HG02798 (cell line): ENCODE data around the gene FAM114A1.

Source experiments
- ATAC-seq: cut with Tn5 transposase; IDR thresholded peaks from one replicate; pipeline ENCODE4 v1.9.1; 2021; ENCODE audit warnings: mild to moderate bottlenecking; ENCODE audit not compliant: unreplicated experiment, poor library complexity

The FAM114A1 gene

DNA sequence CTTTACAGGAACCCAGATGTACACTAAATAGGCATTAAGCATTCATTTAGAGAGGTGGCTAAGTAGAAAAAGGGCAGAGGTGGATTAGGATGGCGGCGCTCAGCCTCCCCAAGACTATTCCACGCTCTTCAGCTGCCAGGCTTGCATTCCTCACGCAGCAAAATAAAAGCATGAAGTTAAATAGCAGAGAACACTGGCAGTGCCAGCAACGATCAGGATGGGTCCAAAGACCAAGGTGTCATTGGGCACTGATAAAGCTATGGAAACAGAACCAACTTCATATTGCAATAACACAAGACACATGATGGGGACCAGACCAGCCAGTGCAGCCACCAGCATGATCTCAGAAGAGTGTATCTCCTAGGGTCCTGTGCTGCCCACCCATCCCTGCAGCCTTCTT, 122.6 kb downstream of the FAM114A1 start:
- no peak for ATAC-seq

DNA sequence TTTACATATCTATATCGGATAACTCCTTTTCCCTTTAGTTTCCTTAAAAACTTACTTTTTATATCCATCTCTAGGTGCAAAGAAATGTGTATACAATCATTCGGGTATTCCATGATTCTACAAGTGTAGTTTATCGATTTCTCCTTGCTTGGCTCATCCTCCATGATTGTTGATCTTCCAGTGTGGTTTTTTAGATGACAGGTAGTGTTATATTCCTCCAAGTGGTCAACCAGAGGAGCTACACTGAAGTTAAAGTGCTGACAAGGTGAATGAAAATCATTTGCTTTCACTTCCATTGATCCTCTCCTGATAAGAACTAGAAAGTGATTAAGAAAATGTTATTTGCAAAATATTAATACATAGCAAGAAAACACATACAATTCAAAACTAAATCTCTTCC, 126.1 kb downstream of the FAM114A1 start:
- ATAC-seq, result no peak

DNA sequence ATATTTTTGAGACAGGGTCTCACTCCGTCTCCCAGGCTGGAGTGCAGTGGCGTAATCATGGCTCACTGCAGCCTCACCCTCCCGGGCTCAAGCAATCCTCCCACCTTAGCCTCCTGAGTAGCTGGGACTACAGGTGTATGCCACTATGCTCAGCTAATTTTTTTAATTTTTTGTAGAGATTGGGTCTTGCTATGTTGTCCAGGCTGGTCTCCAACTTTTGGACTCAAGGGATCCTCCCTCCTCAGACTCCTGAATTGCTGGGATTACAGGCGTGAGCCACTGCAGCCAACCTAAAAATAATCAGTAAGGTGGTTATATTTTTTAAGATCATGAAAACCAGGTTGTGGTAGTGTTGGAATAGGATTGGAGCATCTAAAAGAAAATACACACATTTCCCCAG, 126.5 kb downstream of the FAM114A1 start:
- no peak for ATAC-seq
